Right atrium auricular region (tissue), 2 donors: Measurements from ENCODE around the gene BTF3. TPM values are rescaled to one million over a fixed set of nuclear protein-coding genes. Genes with fewer than 3 reads are reported as not detected.

ENCODE experiments used
- DNase-seq: peaks from one replicate; pipeline ENCODE4 v3.0.0-alpha.2; 2019; ENCODE audit warnings: low spot score
- H3K27ac ChIP-seq, 2 donors: fragments of 200-600 bp; sonication (generic); 1 replicate in 1 of 2; 2 replicates in 1 of 2; pipeline ENCODE4 v1.5.1; 2016 to 2019
- H3K27me3 ChIP-seq, 2 donors: fragments of 200-600 bp; sonication (generic); one replicate each; pipeline versions ENCODE4 v1.5.1 to v1.6.0; 2017 to 2019
- H3K36me3 ChIP-seq: fragments of 200-600 bp; sonication (generic); one replicate; pipeline ENCODE4 v1.5.1; 2016
- H3K4me1 ChIP-seq, 2 donors: fragments of 200-600 bp; sonication (generic); one replicate each; pipeline versions ENCODE4 v1.5.1 to v1.6.0; 2017 to 2019
- H3K4me3 ChIP-seq, 2 donors: fragments of 200-600 bp; sonication (generic); 1 replicate in 1 of 2; 2 replicates in 1 of 2; pipeline ENCODE4 v1.5.1; 2017 to 2019; ENCODE audit warnings: mild to moderate bottlenecking in 1 of 2, moderate library complexity in 1 of 2
- H3K9me3 ChIP-seq, 2 donors: fragments of 200-600 bp; sonication (generic); one replicate each; pipeline ENCODE4 v1.5.1; 2019
- total RNA-seq, 2 donors: library from RNA; depleted of rRNA; stranded (reverse); fragments of >200 nt; gene quantifications; one replicate each; pipeline ENCODE4 v1.1.0, GENCODE V29; 2016
- TF ChIP-seq, protein P1 (sequence below), 2 donors: fragments of 200-600 bp; sonication (generic); IDR thresholded peaks; one replicate each; pipeline ENCODE4 v1.5.1; 2019; ENCODE audit warnings: antibody characterized with exemption in 2 of 2

BTF3 gene
- total RNA-seq, 2 donors from 2014 or later = 409 to 434 TPM

- Histone ChIP-seq H3K27ac (no peak overlapping the region), H3K4me1 (no peaks in the 10 kb centered on the region), H3K27me3 (no peaks in the 10 kb centered on the region), H3K36me3 (no peaks in the 10 kb centered on the region), H3K4me3 (no peak overlapping the region), H3K9me3 (no peaks in the 10 kb centered on the region)
- TF ChIP-seq, protein P1, sequence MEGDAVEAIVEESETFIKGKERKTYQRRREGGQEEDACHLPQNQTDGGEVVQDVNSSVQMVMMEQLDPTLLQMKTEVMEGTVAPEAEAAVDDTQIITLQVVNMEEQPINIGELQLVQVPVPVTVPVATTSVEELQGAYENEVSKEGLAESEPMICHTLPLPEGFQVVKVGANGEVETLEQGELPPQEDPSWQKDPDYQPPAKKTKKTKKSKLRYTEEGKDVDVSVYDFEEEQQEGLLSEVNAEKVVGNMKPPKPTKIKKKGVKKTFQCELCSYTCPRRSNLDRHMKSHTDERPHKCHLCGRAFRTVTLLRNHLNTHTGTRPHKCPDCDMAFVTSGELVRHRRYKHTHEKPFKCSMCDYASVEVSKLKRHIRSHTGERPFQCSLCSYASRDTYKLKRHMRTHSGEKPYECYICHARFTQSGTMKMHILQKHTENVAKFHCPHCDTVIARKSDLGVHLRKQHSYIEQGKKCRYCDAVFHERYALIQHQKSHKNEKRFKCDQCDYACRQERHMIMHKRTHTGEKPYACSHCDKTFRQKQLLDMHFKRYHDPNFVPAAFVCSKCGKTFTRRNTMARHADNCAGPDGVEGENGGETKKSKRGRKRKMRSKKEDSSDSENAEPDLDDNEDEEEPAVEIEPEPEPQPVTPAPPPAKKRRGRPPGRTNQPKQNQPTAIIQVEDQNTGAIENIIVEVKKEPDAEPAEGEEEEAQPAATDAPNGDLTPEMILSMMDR (IDR thresholded peaks at IDR 0.05) = no peak
- no peak for DNase-seq
Observed at GRCh38 chr5:73545403-73545779, 47.1 kb downstream of the BTF3 start.

DNA sequence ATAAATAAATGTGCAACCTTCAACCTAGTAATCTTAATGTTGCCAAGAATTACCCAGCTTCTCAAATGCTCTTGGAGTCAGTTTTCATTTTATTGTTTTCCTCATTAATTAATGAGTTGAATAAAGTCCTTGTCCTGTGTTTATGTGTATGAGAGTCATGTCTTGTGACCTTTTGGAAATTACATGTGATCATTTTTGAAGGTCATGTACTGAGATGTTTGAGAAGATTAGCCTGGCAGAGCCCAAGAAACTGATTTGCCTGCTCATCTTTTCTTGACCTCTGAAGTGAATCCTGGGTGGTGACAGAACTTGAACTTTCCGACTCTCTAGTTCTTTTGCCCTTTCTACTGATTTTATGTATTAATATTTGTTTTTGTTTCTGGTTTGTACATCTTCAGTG lies 51.8 kb downstream of the BTF3 start:
- Histone ChIP-seq H3K9me3 (no peaks in the 10 kb centered on the region), H3K27me3 (no peaks in the 10 kb centered on the region), H3K4me1 (no peaks in the 10 kb centered on the region), H3K4me3 (no peak overlapping the region), H3K36me3 (peaks cover 30% of the 10 kb centered on the region), H3K27ac (no peak overlapping the region)
- no peak for DNase-seq
- TF ChIP-seq, protein P1 (IDR thresholded peaks at IDR 0.05) = no peak

GRCh38 chr5:73552642-73553041 lies 54.4 kb downstream of the BTF3 start:
- peaks cover 50% of the 10 kb centered on the region for H3K36me3 ChIP-seq
- no peak overlapping the region for H3K27ac ChIP-seq
- no peak for DNase-seq
- H3K4me3 ChIP-seq = no peak overlapping the region
- TF ChIP-seq, protein P1 (IDR thresholded peaks at IDR 0.05) = no peak
- no peaks in the 10 kb centered on the region for H3K27me3 ChIP-seq
- no peaks in the 10 kb centered on the region for H3K4me1 ChIP-seq
- no peaks in the 10 kb centered on the region for H3K9me3 ChIP-seq

Other genes with a start within 250 kb of the BTF3 start
- not detected for gene FOXD1, start 49.7 kb upstream of the BTF3 start, total RNA-seq
- 10 to 100 TPM; 11.3 to 16.4 TPM for gene ANKRA2, start 67.2 kb downstream of the BTF3 start, total RNA-seq
- gene UTP15, start 67.3 kb downstream of the BTF3 start, total RNA-seq = 1 to 10 TPM; 6.6 to 8.7 TPM
- 1 to 10 TPM; 1.0 to 2.9 TPM for gene ARHGEF28, start 127.8 kb downstream of the BTF3 start, total RNA-seq